Gastrocnemius medialis (tissue), 4 donors: ENCODE measurements around the gene FOXK1.

Source experiments
- CTCF ChIP-seq, 5 experiments: fragments of 450-650 bp in 3 of 5; fragments of 200-600 bp in 2 of 5; sonication (generic) in 2 of 5; IDR thresholded peaks in 4 of 5; conservative IDR thresholded peaks in 1 of 5; 1 replicate in 4 of 5; 2 replicates in 1 of 5; pipeline ENCODE4 v1.5.1; 2016 to 2019; ENCODE audit warnings: antibody characterized with exemption in 5 of 5, mild to moderate bottlenecking in 3 of 5, moderate library complexity in 3 of 5
- POLR2A ChIP-seq, 2 donors: fragments of 450-650 bp; IDR thresholded peaks; one replicate each; pipeline ENCODE4 v1.6.1; 2017; ENCODE audit warnings: antibody characterized with exemption in 2 of 2, mild to moderate bottlenecking in 2 of 2, moderate library complexity in 2 of 2

GRCh38 chr7:4692055-4692454, 10.0 kb downstream of the FOXK1 start:
- TF ChIP-seq CTCF (IDR thresholded peaks at IDR 0.05 in 4 of 5, conservative IDR thresholded peaks at IDR 0.05 in 1 of 5) (no peak), POLR2A (IDR thresholded peaks at IDR 0.05) (no peak)
